HepG2 (cell line): ENCODE results near the gene KXD1. TPM values are rescaled to one million over a fixed set of nuclear protein-coding genes. Genes with fewer than 3 reads are reported as not detected.

ENCODE experiments used
- ATF7-NPFF ChIP-seq: sonication (generic); formaldehyde crosslinking; IDR thresholded peaks from 2 replicates; pipeline ENCODE4 v1.8.1; 2023; ENCODE audit warnings: mild to moderate bottlenecking, low read depth, missing genetic modification reagents, moderate library complexity
- CBX5 ChIP-seq: sonication (generic); formaldehyde crosslinking; IDR thresholded peaks from 2 replicates; pipeline ENCODE4 v1.4.0; 2020; ENCODE audit warnings: missing genetic modification reagents, borderline replicate concordance
- CENPT ChIP-seq: sonication (generic); formaldehyde crosslinking; IDR thresholded peaks from 2 replicates; pipeline ENCODE4 v1.8.0; 2022; ENCODE audit warnings: low read depth, mild to moderate bottlenecking, moderate library complexity, missing genetic modification reagents
- DR1 ChIP-seq: sonication (generic); formaldehyde crosslinking; IDR thresholded peaks from 2 replicates; pipeline ENCODE4 v1.8.0; 2021; ENCODE audit warnings: mild to moderate bottlenecking, missing genetic modification reagents, inconsistent platforms
- HHEX ChIP-seq: IDR thresholded peaks from 2 replicates; pipeline ENCODE4 v1.6.1; 2016; ENCODE audit warnings: control low read depth
- HNF4G ChIP-seq, 2 experiments: sonication (generic) in 1 of 2; formaldehyde crosslinking in 1 of 2; IDR thresholded peaks; 2 replicates each; pipeline versions ENCODE4 v1.4.0 to v1.6.1; 2011 to 2020; ENCODE audit warnings: borderline replicate concordance in 2 of 2, low read depth in 2 of 2, mild to moderate bottlenecking in 2 of 2, low read length in 1 of 2, missing genetic modification reagents in 1 of 2, moderate library complexity in 1 of 2
- JARID2 ChIP-seq: sonication (generic); formaldehyde crosslinking; IDR thresholded peaks from 2 replicates; pipeline ENCODE4 v1.8.1; 2023; ENCODE audit warnings: missing genetic modification reagents, inconsistent platforms; ENCODE audit not compliant: insufficient replicate concordance
- KLF15 ChIP-seq: sonication (generic); formaldehyde crosslinking; IDR thresholded peaks from 2 replicates; pipeline ENCODE4 v1.8.1; 2023; ENCODE audit warnings: borderline replicate concordance, mild to moderate bottlenecking, inconsistent platforms, missing genetic modification reagents, mixed read lengths
- NR2F2 ChIP-seq: IDR thresholded peaks from 2 replicates; pipeline ENCODE4 v1.6.1; 2012; ENCODE audit warnings: low read depth, inconsistent platforms, borderline replicate concordance
- PHF21A ChIP-seq: sonication (generic); formaldehyde crosslinking; IDR thresholded peaks from 2 replicates; pipeline ENCODE4 v1.5.0; 2020; ENCODE audit warnings: mild to moderate bottlenecking, missing genetic modification reagents
- PRMT3 ChIP-seq: sonication (generic); formaldehyde crosslinking; IDR thresholded peaks from 2 replicates; pipeline ENCODE4 v1.8.1; 2022; ENCODE audit warnings: low read depth, mild to moderate bottlenecking, moderate library complexity, missing genetic modification reagents, borderline replicate concordance
- RARA ChIP-seq: IDR thresholded peaks from 2 replicates; pipeline ENCODE4 v1.6.1; 2016; ENCODE audit warnings: missing genetic modification reagents, missing compliant biosample characterization
- RORA ChIP-seq: sonication (generic); formaldehyde crosslinking; IDR thresholded peaks from 2 replicates; pipeline ENCODE4 v1.5.0; 2020; ENCODE audit warnings: mild to moderate bottlenecking, missing genetic modification reagents, moderate library complexity
- RXRB ChIP-seq: IDR thresholded peaks from 2 replicates; pipeline ENCODE4 v1.6.1; 2016; ENCODE audit warnings: borderline replicate concordance, missing genetic modification reagents, missing compliant biosample characterization
- TP53 ChIP-seq: sonication (generic); formaldehyde crosslinking; conservative IDR thresholded peaks from 2 replicates; pipeline ENCODE4 v1.4.0; 2020; ENCODE audit warnings: missing genetic modification reagents
- ZFP36L1 ChIP-seq: sonication (generic); formaldehyde crosslinking; IDR thresholded peaks from 2 replicates; pipeline ENCODE4 v1.8.0; 2022; ENCODE audit warnings: mild to moderate bottlenecking, missing genetic modification reagents, moderate library complexity
- ZNF430 ChIP-seq: sonication (generic); formaldehyde crosslinking; IDR thresholded peaks from 2 replicates; pipeline ENCODE4 v1.9.0; 2021; ENCODE audit warnings: mild to moderate bottlenecking, missing genetic modification reagents
- ZNF619 ChIP-seq: sonication (generic); formaldehyde crosslinking; IDR thresholded peaks from 2 replicates; pipeline ENCODE4 v1.4.0; 2020; ENCODE audit warnings: mild to moderate bottlenecking, missing genetic modification reagents
- polyA plus RNA-seq, 8 experiments: library from polyadenylated mRNA; depleted of rRNA in 3 of 8; stranded (reverse) in 7 of 8; unstranded in 1 of 8; fragments of >200 nt; fragmentation: Illumina TruSeq in 4 of 8; extraction: Trizol in 4 of 8; gene quantifications; 2 replicates each; pipeline versions ENCODE4 v1.2.1 to v1.2.3, GENCODE V29; 2011 to 2016; ENCODE audit warnings: low read depth in 4 of 8, missing spikeins in 1 of 8, mixed read lengths in 1 of 8; ENCODE audit not compliant: insufficient read depth in 1 of 8
- total RNA-seq, 5 experiments: library from RNA; depleted of rRNA; stranded (reverse); fragments of >200 nt; fragmentation: Illumina TruSeq; extraction: Trizol; gene quantifications; 2 replicates each; pipeline ENCODE4 v1.2.3, GENCODE V29; 2016; ENCODE audit warnings: low read depth in 1 of 5
- TF ChIP-seq, protein P1 (sequence below): sonication (generic); formaldehyde crosslinking; IDR thresholded peaks from 2 replicates; pipeline ENCODE4 v1.4.0; 2020; ENCODE audit warnings: missing genetic modification reagents, borderline replicate concordance
- TF ChIP-seq, protein P2 (sequence below): IDR thresholded peaks from 2 replicates; pipeline ENCODE4 v1.6.1; 2018; ENCODE audit warnings: missing genetic modification reagents, mild to moderate bottlenecking, missing compliant biosample characterization
- TF ChIP-seq, protein P3 (sequence below): sonication (generic); formaldehyde crosslinking; IDR thresholded peaks from 2 replicates; pipeline ENCODE4 v1.5.0; 2020; ENCODE audit warnings: missing genetic modification reagents
- TF ChIP-seq, protein P4 (sequence below): IDR thresholded peaks from 2 replicates; pipeline ENCODE4 v1.6.1; 2016; ENCODE audit warnings: control low read depth

KXD1 gene
- total and polyA plus RNA-seq, 2 of the 13 experiments (the other 11 are each of a cell fraction or from before 2014, with no cell fraction given) = 44.6 to 143 TPM

DNA sequence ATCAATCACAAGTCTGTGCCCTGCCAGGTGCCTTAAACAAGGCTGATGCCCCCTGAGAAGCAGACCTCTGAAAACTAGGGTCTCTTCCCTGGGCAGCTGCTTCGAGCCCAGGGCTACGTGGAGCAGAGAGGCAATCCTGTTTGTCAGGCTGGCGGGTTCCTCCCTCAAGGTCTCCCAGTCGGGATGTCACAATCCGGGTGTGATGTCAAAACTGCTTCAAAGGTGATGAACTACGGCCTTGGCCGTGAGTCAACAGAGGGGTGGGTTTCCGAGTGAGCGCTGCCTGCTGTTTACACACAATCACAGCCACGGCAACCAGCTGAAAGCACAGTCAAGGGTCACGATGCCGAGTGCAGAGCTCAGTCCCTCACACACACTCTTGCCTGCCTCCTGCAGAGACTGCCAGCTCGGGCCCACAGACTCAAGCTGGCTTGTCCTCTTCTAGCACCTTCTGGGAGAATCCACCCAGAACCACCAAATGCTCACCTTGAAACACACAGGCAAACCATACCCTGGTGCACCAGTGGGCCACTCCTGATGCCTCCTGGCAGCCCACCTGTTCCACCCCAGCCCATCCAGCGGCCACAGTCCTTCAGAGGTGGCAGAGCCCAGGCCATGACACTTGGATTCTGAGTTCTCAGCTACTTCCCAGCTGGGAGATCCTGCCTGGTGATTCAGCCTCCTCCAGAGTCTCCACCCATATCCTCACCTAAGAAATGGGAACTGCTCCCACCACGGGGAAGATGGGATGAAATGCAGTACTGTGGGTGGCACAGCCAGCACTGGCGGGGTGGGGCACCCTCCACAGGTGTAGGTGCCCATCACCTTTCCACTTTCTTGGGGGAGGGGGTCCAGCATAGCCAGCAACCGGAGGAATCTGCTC, 42.6 kb upstream of the KXD1 start (continued):
- TF ChIP-seq JARID2 (peak; percentile 65), HNF4G (IDR thresholded peaks at IDR 0.05; ENCODE audit: borderline replicate concordance, low read depth, low read length) (peak; percentile 94), HNF4G (CRISPR knock-in tag; IDR thresholded peaks at IDR 0.05; ENCODE audit: borderline replicate concordance, low read depth) (peak; percentile 97), CENPT (CRISPR knock-in tag) (0 out of 2 replicates have a peak, but pooled peaks have one; percentile 45), ZNF430 (CRISPR knock-in tag) (peak; percentile 98), NR2F2 (peak; percentile 98), TP53 (CRISPR knock-in tag) (peak; percentile 78), DR1 (CRISPR knock-in tag) (peak; percentile 52; the same call in 1 of the 2 replicates), RORA (CRISPR knock-in tag) (no peak; the same call in 1 of the 2 replicates), RARA (CRISPR knock-in tag) (peak; percentile 100), HHEX (CRISPR knock-in tag) (peak; percentile 73), PRMT3 (CRISPR knock-in tag) (peak; percentile 95), ZNF619 (CRISPR knock-in tag) (peak; percentile 67), RXRB (peak; percentile 100), ATF7-NPFF (peak; percentile 95), ZFP36L1 (CRISPR knock-in tag) (peak; percentile 95), KLF15 (no peak), PHF21A (peak; percentile 100), CBX5 (peak; percentile 99; the same call in 1 of the 2 replicates)
- TF ChIP-seq, protein P1, sequence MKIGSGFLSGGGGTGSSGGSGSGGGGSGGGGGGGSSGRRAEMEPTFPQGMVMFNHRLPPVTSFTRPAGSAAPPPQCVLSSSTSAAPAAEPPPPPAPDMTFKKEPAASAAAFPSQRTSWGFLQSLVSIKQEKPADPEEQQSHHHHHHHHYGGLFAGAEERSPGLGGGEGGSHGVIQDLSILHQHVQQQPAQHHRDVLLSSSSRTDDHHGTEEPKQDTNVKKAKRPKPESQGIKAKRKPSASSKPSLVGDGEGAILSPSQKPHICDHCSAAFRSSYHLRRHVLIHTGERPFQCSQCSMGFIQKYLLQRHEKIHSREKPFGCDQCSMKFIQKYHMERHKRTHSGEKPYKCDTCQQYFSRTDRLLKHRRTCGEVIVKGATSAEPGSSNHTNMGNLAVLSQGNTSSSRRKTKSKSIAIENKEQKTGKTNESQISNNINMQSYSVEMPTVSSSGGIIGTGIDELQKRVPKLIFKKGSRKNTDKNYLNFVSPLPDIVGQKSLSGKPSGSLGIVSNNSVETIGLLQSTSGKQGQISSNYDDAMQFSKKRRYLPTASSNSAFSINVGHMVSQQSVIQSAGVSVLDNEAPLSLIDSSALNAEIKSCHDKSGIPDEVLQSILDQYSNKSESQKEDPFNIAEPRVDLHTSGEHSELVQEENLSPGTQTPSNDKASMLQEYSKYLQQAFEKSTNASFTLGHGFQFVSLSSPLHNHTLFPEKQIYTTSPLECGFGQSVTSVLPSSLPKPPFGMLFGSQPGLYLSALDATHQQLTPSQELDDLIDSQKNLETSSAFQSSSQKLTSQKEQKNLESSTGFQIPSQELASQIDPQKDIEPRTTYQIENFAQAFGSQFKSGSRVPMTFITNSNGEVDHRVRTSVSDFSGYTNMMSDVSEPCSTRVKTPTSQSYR (CRISPR knock-in tag) = peak; percentile 90
- TF ChIP-seq, protein P2, sequence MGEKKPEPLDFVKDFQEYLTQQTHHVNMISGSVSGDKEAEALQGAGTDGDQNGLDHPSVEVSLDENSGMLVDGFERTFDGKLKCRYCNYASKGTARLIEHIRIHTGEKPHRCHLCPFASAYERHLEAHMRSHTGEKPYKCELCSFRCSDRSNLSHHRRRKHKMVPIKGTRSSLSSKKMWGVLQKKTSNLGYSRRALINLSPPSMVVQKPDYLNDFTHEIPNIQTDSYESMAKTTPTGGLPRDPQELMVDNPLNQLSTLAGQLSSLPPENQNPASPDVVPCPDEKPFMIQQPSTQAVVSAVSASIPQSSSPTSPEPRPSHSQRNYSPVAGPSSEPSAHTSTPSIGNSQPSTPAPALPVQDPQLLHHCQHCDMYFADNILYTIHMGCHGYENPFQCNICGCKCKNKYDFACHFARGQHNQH (CRISPR knock-in tag) = peak; percentile 98
- TF ChIP-seq, protein P3, sequence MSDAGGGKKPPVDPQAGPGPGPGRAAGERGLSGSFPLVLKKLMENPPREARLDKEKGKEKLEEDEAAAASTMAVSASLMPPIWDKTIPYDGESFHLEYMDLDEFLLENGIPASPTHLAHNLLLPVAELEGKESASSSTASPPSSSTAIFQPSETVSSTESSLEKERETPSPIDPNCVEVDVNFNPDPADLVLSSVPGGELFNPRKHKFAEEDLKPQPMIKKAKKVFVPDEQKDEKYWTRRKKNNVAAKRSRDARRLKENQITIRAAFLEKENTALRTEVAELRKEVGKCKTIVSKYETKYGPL (CRISPR knock-in tag) = no peak
- TF ChIP-seq, protein P4, sequence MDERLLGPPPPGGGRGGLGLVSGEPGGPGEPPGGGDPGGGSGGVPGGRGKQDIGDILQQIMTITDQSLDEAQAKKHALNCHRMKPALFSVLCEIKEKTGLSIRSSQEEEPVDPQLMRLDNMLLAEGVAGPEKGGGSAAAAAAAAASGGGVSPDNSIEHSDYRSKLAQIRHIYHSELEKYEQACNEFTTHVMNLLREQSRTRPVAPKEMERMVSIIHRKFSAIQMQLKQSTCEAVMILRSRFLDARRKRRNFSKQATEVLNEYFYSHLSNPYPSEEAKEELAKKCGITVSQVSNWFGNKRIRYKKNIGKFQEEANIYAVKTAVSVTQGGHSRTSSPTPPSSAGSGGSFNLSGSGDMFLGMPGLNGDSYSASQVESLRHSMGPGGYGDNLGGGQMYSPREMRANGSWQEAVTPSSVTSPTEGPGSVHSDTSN (CRISPR knock-in tag) = peak; percentile 55; the same call in 1 of the 2 replicates
